ENCODE measurements around the gene CYTH3. TPM values are rescaled to one million over a fixed set of nuclear protein-coding genes. Genes with fewer than 3 reads are reported as not detected.

The CYTH3 gene
- total RNA-seq, 1 donor from 2014 or later, result 17.2 TPM

DNA sequence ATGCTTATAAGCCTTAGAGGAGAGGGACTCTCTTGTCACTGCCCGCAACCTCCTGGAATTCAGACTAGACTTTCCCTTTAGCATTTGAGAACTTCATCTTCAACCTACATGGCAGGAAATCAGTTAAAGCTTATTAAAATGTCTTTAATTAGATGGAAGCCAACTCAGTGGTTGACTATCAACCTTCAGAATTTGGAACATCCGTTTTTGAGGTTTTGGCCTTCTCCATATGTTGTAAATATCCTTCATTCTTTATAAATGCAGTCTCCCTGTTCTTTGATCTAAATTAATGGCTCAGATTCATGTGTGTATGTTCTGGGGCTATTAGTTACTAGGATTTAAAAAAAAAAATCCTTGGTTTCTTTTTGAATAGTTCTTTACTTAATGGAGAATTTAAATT lies 156.2 kb downstream of the CYTH3 start:
- TF ChIP-seq CTCF (IDR thresholded peaks at IDR 0.05; ENCODE audit: unreplicated experiment), result no peak
- H3K4me1 Mint-ChIP-seq (ENCODE audit: low read depth), result peaks cover 16% of the 10 kb centered on the region
- no peak overlapping the region for H3K4me3 Mint-ChIP-seq (ENCODE audit: low read depth)
- peak overlapping the region; percentile 36 for H3K27ac Mint-ChIP-seq
- no peak for DNase-seq (ENCODE audit: low spot score, unreplicated experiment)
- H3K36me3 Mint-ChIP-seq (ENCODE audit: insufficient read depth), result peaks cover 37% of the 10 kb centered on the region
- peaks cover 3% of the 10 kb centered on the region for H3K9me3 Mint-ChIP-seq (ENCODE audit: low read depth)
- H3K27me3 Mint-ChIP-seq, result no peaks in the 10 kb centered on the region

Other genes with a start within 250 kb of the CYTH3 start
- gene ANKRD61, start 241.2 kb downstream of the CYTH3 start, total RNA-seq, result 0.22 and 0.47 TPM in 2 replicates
- gene EIF2AK1, start 213.4 kb downstream of the CYTH3 start, total RNA-seq, result 114 and 121 TPM in 2 replicates
- gene USP42, start 167.7 kb downstream of the CYTH3 start, total RNA-seq, result 26.1 and 26.2 TPM in 2 replicates
- gene FAM220A, start 76.3 kb upstream of the CYTH3 start, total RNA-seq, result 17.3 and 18.0 TPM in 2 replicates
- gene RAC1, start 101.9 kb upstream of the CYTH3 start, total RNA-seq, result 203 and 210 TPM in 2 replicates
- 30.3 and 31.2 TPM in 2 replicates for gene DAGLB, start 175.3 kb upstream of the CYTH3 start, total RNA-seq
- 76.5 and 86.4 TPM in 2 replicates for gene KDELR2, start 211.5 kb upstream of the CYTH3 start, total RNA-seq